Peyer's patch (tissue), 4 donors: Measurements from ENCODE around the gene ARMC3.

ENCODE experiments used
- POLR2A ChIP-seq, 2 donors: fragments of 450-650 bp; IDR thresholded peaks; one replicate each; pipeline ENCODE4 v1.5.1; 2017; ENCODE audit warnings: antibody characterized with exemption in 2 of 2, mild to moderate bottlenecking in 2 of 2, moderate library complexity in 2 of 2
- TF ChIP-seq, protein P1 (sequence below), 6 experiments: fragments of 450-650 bp in 4 of 6; fragments of 200-600 bp in 2 of 6; sonication (generic) in 1 of 6; IDR thresholded peaks; one replicate each; pipeline ENCODE4 v1.5.1; 2017 to 2019; ENCODE audit warnings: antibody characterized with exemption in 6 of 6, mild to moderate bottlenecking in 3 of 6, moderate library complexity in 1 of 6

DNA sequence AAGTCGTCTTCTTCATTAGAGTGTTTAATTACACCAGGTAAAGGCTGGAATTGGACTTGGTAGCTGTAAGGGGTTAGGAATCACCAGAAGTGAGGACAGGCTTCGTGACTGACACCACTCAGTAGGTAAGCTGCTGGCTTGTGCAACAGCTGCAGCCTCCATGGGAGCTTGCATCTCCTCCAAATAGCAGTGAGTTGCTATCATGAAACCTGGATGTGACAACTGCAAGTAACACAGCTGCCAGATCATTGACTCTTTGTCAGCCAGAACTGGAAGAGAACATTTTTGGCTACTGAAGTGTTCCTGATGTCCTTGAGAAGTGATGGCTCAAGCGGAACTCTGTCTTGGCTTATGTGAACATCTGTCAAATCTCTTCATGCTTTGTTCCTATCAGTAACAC, 103.5 kb downstream of the ARMC3 start:
- no peak for TF ChIP-seq POLR2A (IDR thresholded peaks at IDR 0.05)
- TF ChIP-seq, protein P1, sequence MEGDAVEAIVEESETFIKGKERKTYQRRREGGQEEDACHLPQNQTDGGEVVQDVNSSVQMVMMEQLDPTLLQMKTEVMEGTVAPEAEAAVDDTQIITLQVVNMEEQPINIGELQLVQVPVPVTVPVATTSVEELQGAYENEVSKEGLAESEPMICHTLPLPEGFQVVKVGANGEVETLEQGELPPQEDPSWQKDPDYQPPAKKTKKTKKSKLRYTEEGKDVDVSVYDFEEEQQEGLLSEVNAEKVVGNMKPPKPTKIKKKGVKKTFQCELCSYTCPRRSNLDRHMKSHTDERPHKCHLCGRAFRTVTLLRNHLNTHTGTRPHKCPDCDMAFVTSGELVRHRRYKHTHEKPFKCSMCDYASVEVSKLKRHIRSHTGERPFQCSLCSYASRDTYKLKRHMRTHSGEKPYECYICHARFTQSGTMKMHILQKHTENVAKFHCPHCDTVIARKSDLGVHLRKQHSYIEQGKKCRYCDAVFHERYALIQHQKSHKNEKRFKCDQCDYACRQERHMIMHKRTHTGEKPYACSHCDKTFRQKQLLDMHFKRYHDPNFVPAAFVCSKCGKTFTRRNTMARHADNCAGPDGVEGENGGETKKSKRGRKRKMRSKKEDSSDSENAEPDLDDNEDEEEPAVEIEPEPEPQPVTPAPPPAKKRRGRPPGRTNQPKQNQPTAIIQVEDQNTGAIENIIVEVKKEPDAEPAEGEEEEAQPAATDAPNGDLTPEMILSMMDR (IDR thresholded peaks at IDR 0.05) = no peak
